Gastroesophageal sphincter (tissue), 4 donors: ENCODE measurements around the gene IL36G. TPM values are rescaled to one million over a fixed set of nuclear protein-coding genes. Genes with fewer than 3 reads are reported as not detected.

Experiments
- ATAC-seq: fragments of 150-250 bp; one replicate; pipeline ENCODE4 v1.9.1; 2016; ENCODE audit warnings: mild to moderate bottlenecking, moderate library complexity
- H3K27ac ChIP-seq, 4 donors: fragments of 200-600 bp; sonication (generic) in 3 of 4; 1 replicate in 3 of 4; 2 replicates in 1 of 4; pipeline ENCODE4 v1.5.1; 2016 to 2019
- H3K27me3 ChIP-seq: fragments of 200-600 bp; sonication (generic); one replicate; pipeline ENCODE4 v1.5.1; 2019
- H3K36me3 ChIP-seq, 2 donors: fragments of 200-600 bp; sonication (generic); one replicate each; pipeline ENCODE4 v1.5.1; 2019; ENCODE audit warnings: control low read depth in 1 of 2
- H3K4me1 ChIP-seq, 3 donors: fragments of 200-600 bp; sonication (generic); 1 replicate in 2 of 3; 2 replicates in 1 of 3; pipeline ENCODE4 v1.5.1; 2016 to 2019; ENCODE audit warnings: control low read depth in 2 of 3
- H3K4me3 ChIP-seq, 2 donors: fragments of 200-600 bp; sonication (generic); one replicate each; pipeline ENCODE4 v1.5.1; 2019; ENCODE audit warnings: mild to moderate bottlenecking in 1 of 2, moderate library complexity in 1 of 2
- H3K9me3 ChIP-seq, 3 donors: fragments of 200-600 bp; sonication (generic); one replicate each; pipeline ENCODE4 v1.5.1; 2017 to 2019; ENCODE audit warnings: control low read depth in 2 of 3
- EP300 ChIP-seq: sonication (generic); formaldehyde crosslinking; IDR thresholded peaks from one replicate; pipeline ENCODE4 v1.6.1; 2017; ENCODE audit warnings: antibody characterized with exemption, mild to moderate bottlenecking
- POLR2A ChIP-seq, 2 donors: fragments of 450-650 bp; IDR thresholded peaks; one replicate each; pipeline ENCODE4 v1.6.1; 2017; ENCODE audit warnings: antibody characterized with exemption in 2 of 2, mild to moderate bottlenecking in 2 of 2, moderate library complexity in 1 of 2
- POLR2AphosphoS5 ChIP-seq: sonication (generic); formaldehyde crosslinking; IDR thresholded peaks from one replicate; pipeline ENCODE4 v1.6.1; 2017; ENCODE audit warnings: antibody characterized with exemption
- WGBS, 2 donors: methylation state at CpG; one replicate each; pipeline ENCODE4 v1.1.5; 2018; ENCODE audit warnings: low coverage in 1 of 2; 5-methylcytosine and 5-hydroxymethylcytosine counted together
- total RNA-seq, 4 donors: library from RNA; depleted of rRNA; stranded (reverse); fragments of >200 nt; gene quantifications; one replicate each; pipeline ENCODE4 v1.1.0, GENCODE V29; 2016
- TF ChIP-seq, protein P1 (sequence below), 4 experiments: fragments of 200-600 bp in 2 of 4; fragments of 450-650 bp in 2 of 4; sonication (generic) in 1 of 4; IDR thresholded peaks; one replicate each; pipeline ENCODE4 v1.5.1; 2017 to 2019; ENCODE audit warnings: antibody characterized with exemption in 4 of 4, mild to moderate bottlenecking in 2 of 4, moderate library complexity in 2 of 4

The IL36G gene
- total RNA-seq, 4 donors from 2014 or later = 0.78 to 1.8 TPM; not detected in 2

DNA sequence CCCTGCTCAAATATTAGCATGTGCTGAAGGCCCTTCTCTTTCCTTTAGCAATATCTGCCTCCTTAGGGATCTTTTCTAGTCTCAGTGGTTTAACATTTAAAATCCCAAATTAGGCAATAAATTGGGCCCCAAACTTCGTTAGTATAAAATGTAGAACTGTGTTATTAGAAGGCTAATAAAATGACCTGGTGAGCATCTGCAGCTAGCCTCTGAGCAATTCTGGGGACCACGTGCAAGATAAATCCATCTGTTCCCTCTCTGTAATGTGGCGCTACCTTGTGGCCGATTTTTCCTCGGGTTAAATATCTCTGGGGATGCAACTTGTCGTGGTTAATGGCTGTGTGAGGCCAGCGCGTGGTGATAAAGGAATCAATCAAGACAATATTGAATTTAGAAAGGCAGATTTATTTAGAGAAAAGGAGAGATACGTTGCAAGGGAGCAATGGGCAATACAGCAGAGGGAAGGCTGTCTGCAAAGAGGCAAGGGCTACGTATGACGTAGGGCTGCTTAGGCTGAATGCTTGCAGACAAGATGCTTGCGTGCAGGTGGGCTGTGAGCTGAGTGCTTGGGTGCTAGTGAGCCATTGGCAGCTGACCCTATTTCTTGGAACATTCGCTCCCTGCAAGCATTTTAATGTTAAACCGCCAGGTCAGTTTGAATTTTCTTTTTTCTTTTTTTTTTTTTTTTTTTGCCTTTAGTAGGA is 18.5 kb upstream of the IL36G start:
- H3K36me3 ChIP-seq = no peaks in the 10 kb centered on the region
- WGBS, 2 donors = 61 to 67% methylated on average over 12 to 14 of the region's 14 CpGs

DNA sequence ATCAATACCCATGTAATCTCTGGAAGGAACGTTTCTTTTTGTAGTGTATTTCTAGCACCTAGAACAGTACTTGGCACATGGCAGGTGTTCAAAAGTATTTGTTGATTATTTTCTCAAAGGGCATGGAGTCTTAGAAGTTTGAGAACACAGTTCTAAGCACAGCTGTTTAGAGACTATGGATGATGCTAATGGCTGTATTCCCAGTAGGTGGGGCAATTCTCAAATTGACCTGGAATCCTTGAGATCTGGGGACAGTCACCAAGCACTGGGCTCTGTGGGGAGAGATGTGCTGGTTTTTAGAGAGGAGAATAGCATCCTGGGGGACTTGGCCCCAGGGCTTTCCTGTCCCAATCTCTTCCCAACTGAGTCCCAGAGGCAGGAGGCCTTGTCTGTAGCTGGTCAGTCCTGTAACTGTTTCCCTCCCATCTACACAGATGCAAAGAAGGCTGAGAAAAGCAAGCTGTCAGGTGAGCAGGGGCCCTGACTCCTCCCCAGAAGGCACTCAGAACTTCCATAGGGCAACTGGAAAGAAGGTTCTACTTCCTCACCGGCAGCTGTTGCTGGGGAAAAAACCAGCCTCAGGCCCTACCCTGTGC is 17.5 kb upstream of the IL36G start:
- Histone ChIP-seq H3K4me1 (no peaks in the 10 kb centered on the region), H3K27ac (no peak overlapping the region), H3K36me3 (no peaks in the 10 kb centered on the region), H3K9me3 (no peaks in the 10 kb centered on the region), H3K27me3 (peaks cover 8% of the 10 kb centered on the region), H3K4me3 (no peak overlapping the region)
- TF ChIP-seq POLR2AphosphoS5 = no peak
- no peak for TF ChIP-seq EP300
- TF ChIP-seq POLR2A (IDR thresholded peaks at IDR 0.05) = no peak
- WGBS, 2 donors = 0 to 23% methylated on average over 1 of the region's 2 CpGs
- no peak for ATAC-seq

More for the DNA sequence above, 18.5 kb upstream of the IL36G start:
- Histone ChIP-seq H3K4me3 (no peak overlapping the region), H3K27me3 (peaks cover 8% of the 10 kb centered on the region), H3K4me1 (no peaks in the 10 kb centered on the region), H3K27ac (no peak overlapping the region), H3K9me3 (no peaks in the 10 kb centered on the region)
- ATAC-seq = no peak
- TF ChIP-seq POLR2AphosphoS5 (no peak), EP300 (no peak), POLR2A (IDR thresholded peaks at IDR 0.05) (no peak)
- TF ChIP-seq, protein P1, sequence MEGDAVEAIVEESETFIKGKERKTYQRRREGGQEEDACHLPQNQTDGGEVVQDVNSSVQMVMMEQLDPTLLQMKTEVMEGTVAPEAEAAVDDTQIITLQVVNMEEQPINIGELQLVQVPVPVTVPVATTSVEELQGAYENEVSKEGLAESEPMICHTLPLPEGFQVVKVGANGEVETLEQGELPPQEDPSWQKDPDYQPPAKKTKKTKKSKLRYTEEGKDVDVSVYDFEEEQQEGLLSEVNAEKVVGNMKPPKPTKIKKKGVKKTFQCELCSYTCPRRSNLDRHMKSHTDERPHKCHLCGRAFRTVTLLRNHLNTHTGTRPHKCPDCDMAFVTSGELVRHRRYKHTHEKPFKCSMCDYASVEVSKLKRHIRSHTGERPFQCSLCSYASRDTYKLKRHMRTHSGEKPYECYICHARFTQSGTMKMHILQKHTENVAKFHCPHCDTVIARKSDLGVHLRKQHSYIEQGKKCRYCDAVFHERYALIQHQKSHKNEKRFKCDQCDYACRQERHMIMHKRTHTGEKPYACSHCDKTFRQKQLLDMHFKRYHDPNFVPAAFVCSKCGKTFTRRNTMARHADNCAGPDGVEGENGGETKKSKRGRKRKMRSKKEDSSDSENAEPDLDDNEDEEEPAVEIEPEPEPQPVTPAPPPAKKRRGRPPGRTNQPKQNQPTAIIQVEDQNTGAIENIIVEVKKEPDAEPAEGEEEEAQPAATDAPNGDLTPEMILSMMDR (IDR thresholded peaks at IDR 0.05) = no peak

DNA sequence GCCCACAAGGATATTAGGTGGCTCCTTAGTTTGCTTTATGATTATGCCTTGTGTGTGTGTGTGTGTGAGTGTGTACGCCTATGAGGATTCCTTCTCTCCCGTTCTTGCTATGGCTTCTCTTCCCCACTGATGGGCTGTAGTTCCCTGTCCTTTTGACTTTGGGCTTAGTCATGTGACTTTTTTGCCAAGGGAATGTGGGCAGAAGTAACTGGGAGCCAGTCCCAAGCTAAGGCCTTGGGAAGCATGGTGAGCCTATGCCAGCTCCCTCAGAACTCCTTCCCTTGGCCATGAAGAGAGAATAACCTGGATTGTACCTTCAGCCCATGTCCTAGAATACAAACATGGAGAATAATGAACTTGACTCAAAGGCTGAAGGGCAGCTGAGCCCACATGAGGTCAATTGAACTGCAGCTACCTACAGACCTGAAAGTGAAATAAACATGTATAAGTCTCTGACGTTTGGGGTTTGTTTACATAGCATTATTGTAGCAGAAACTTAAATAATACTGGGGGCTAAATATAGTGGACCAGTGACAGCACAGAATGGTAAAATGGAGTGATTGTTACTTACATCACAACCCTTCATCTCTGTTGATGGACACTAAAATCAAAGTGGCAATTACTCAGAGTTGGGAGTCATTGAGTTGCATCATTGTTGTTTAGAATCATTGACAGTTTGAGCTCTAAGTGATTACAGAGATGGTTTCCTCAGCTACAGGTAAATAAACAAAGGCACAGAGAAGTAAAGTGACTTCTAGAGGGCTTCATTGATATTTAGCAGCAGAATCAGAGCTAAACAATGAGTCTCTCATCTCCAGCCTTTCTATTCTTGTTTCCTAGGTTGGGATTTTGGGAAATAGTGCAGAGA is 15.3 kb upstream of the IL36G start:
- Histone ChIP-seq H3K4me3 (no peak overlapping the region), H3K27ac (no peak overlapping the region), H3K9me3 (no peaks in the 10 kb centered on the region), H3K27me3 (peaks cover 8% of the 10 kb centered on the region), H3K36me3 (no peaks in the 10 kb centered on the region), H3K4me1 (no peaks in the 10 kb centered on the region)
- 14 to 57% methylated on average over 1 to 3 of the region's 3 CpGs for WGBS, 2 donors
- no peak for ATAC-seq
- no peak for TF ChIP-seq POLR2AphosphoS5
- TF ChIP-seq, protein P1 (IDR thresholded peaks at IDR 0.05) = no peak
- no peak for TF ChIP-seq EP300
- no peak for TF ChIP-seq POLR2A (IDR thresholded peaks at IDR 0.05)

DNA sequence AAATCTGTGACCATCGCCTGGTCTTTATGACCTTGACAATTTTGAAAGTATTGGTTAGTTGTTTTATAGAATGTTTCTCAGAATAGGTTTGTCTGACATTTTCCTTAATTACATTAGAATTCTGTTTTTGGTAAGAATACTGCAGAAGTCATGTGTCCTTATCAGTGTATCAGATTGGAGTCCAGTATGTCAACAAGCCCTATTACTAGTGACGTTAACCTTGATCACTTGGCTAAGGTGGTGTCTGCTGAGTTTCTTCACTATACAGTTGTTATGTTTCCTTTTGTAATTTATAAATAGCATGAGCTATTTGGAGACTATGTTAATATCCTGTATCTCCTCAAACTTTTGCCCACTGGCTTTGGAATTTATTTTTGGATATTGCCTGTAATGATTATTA is 10.8 kb upstream of the IL36G start:
- no peak for TF ChIP-seq POLR2AphosphoS5
- TF ChIP-seq EP300 = no peak
- no peak for ATAC-seq
- Histone ChIP-seq H3K4me3 (no peak overlapping the region), H3K9me3 (no peaks in the 10 kb centered on the region), H3K4me1 (no peaks in the 10 kb centered on the region), H3K27me3 (no peaks in the 10 kb centered on the region), H3K27ac (no peak overlapping the region), H3K36me3 (no peaks in the 10 kb centered on the region)
- WGBS, 2 donors = 71 to 89% methylated on average over 2 of the region's 2 CpGs

DNA sequence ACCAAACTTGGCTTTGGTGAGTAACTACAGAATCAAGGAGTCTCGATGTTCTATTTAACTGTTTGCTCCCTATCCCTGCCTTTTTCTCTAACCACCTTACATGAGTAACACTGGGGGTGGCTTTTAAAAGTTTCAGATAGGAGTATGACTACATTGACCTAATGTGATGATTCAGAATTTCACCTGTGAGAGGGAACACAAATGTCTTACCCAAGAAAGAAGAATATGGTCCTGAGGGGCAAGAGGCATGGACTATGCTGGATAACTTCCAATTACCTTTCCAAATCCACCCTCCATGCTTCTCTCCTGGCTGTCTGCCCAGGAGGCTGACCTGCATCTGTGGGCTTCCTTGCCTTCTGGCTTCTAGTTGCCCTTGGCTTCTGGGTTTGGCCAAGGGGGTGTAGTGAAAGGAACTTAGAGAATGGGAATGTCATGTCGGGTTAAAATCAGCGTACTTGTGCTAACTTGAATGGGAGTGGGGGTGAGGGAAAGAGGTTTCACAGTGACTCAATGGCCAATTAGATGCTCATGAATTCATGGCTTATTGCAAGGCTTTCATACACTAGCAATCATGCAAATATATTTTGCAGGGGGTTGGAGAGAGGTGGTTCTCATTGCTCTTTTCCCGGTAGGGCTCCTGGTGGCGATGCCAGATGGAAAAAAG is 5.3 kb upstream of the IL36G start:
- WGBS, 2 donors = 84 to 100% methylated on average over 1 to 5 of the region's 5 CpGs
- H3K36me3 ChIP-seq = no peaks in the 10 kb centered on the region
- H3K4me3 ChIP-seq = no peak overlapping the region
- H3K27ac ChIP-seq = no peak overlapping the region
- ATAC-seq = no peak
- TF ChIP-seq POLR2A (IDR thresholded peaks at IDR 0.05) = no peak
- TF ChIP-seq EP300 = no peak
- no peaks in the 10 kb centered on the region for H3K4me1 ChIP-seq
- H3K27me3 ChIP-seq = peaks cover 8% of the 10 kb centered on the region
- H3K9me3 ChIP-seq = no peaks in the 10 kb centered on the region

DNA sequence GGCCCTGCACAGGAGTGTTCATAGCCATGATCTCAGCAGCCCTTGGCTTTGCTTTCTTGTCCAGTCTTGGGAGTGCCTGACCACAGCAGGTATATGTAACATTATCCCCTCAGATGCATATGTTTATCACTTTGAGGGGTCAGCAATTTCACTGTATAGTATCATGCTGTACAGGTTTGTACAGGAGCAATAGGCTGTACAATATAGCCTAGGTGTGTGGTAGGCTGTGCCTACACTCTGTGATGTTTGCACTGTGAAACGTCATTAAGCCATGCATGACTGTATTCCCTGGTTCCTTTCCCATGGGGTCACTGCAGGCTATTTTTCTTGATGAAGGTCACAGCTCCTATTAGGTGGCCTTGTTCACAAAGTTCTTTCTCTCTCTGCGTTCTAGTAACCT is 4.7 kb upstream of the IL36G start:
- WGBS, 2 donors = 34 to 50% methylated on average over 2 of the region's 2 CpGs
- Histone ChIP-seq H3K36me3 (no peaks in the 10 kb centered on the region), H3K27ac (no peak overlapping the region), H3K4me1 (no peaks in the 10 kb centered on the region), H3K9me3 (no peaks in the 10 kb centered on the region), H3K27me3 (peaks cover 8% of the 10 kb centered on the region), H3K4me3 (no peak overlapping the region)
- ATAC-seq = no peak
- TF ChIP-seq POLR2AphosphoS5 = no peak
- TF ChIP-seq, protein P1 (IDR thresholded peaks at IDR 0.05) = no peak
- no peak for TF ChIP-seq POLR2A (IDR thresholded peaks at IDR 0.05)
- no peak for TF ChIP-seq EP300
